Endothelial cell of umbilical vein (primary cell): ENCODE results near the gene CXorf66. TPM values are rescaled to one million over a fixed set of nuclear protein-coding genes. Genes with fewer than 3 reads are reported as not detected.

ENCODE experiments used
- BruUV-seq: library from RNA; stranded (reverse); fragments of 400-500 nt; replicated peaks from 2 replicates; lab custom pipeline; 2021; lab: Mats Ljungman, UMichigan
- CTCF ChIA-PET: fragments of 300-600, 350-600 bp; sonication (Branson Sonifier 250); formaldehyde crosslinking; loops from one replicate; lab custom pipeline; 2021; ENCODE audit warnings: antibody characterized with exemption, inconsistent platforms; lab: Charles Lee
- POLR2A ChIA-PET: fragments of 300-600, 350-600 bp; sonication (Branson Sonifier 250); formaldehyde crosslinking; loops from one replicate; lab custom pipeline; 2021; ENCODE audit warnings: antibody characterized with exemption, inconsistent platforms; lab: Charles Lee
- DNase-seq: peaks from one replicate; pipeline ENCODE4 v3.0.0-alpha.2; 2011; ENCODE audit warnings: low read depth, low spot score
- FAIRE-seq: peaks from 2 replicates; lab custom pipeline; 2011; peaks lifted over from hg19 to GRCh38; lab: Jason Lieb, UNC
- H2AFZ ChIP-seq: 2 replicates; pipeline ENCODE4 v1.6.0; 2012; ENCODE audit warnings: low read depth, low read length, control low read depth, inconsistent platforms
- H3K27ac ChIP-seq: 2 replicates; pipeline ENCODE4 v1.5.1; 2011; ENCODE audit warnings: low read depth, mild to moderate bottlenecking, control low read depth, low read length, moderate library complexity; ENCODE audit not compliant: insufficient read depth
- H3K27me3 ChIP-seq, 2 experiments: 2 replicates each; pipeline versions ENCODE4 v1.6.0 to v1.6.1; 2011; ENCODE audit warnings: low read length in 2 of 2, mixed read lengths in 1 of 2; ENCODE audit not compliant: control insufficient read depth in 2 of 2, insufficient read depth in 2 of 2
- H3K36me3 ChIP-seq, 2 experiments: 2 replicates in 1 of 2; 3 replicates in 1 of 2; pipeline ENCODE4 v1.5.1; 2011; ENCODE audit warnings: low read length in 2 of 2, mild to moderate bottlenecking in 1 of 2, moderate library complexity in 1 of 2; ENCODE audit not compliant: control insufficient read depth in 2 of 2, insufficient read depth in 2 of 2; ENCODE audit errors: extremely low read depth in 1 of 2
- H3K4me1 ChIP-seq: 3 replicates; pipeline ENCODE4 v1.5.1; 2011; ENCODE audit warnings: mild to moderate bottlenecking, low read length; ENCODE audit not compliant: control insufficient read depth, insufficient read depth; ENCODE audit errors: extremely low read depth
- H3K4me2 ChIP-seq: 2 replicates; pipeline ENCODE4 v1.6.1; 2011; ENCODE audit warnings: low read length, control low read depth, mixed read lengths; ENCODE audit not compliant: insufficient read depth
- H3K4me3 ChIP-seq, 3 experiments: fragments of 200-600 bp in 1 of 3; sonication (generic), shearing (Covaris generic) in 1 of 3; replicated peaks in 1 of 3; 2 replicates each; pipeline ENCODE4 v1.5.1; 2011 to 2016; ENCODE audit warnings: control low read depth in 3 of 3, low read length in 3 of 3, mild to moderate bottlenecking in 2 of 3, inconsistent platforms in 1 of 3, low read depth in 1 of 3, moderate library complexity in 1 of 3; ENCODE audit not compliant: insufficient read depth in 1 of 3
- H3K79me2 ChIP-seq: 2 replicates; pipeline ENCODE4 v1.6.0; 2012; ENCODE audit warnings: low read length, inconsistent platforms; ENCODE audit not compliant: control insufficient read depth, insufficient read depth
- H3K9ac ChIP-seq: replicated peaks from 2 replicates; pipeline ENCODE3; 2011; ENCODE audit warnings: low read length, control low read depth; ENCODE audit not compliant: insufficient read depth; ENCODE audit errors: extremely low read depth
- H3K9me1 ChIP-seq: replicated peaks from 3 replicates; pipeline ENCODE4 v1.6.0; 2011; ENCODE audit warnings: mild to moderate bottlenecking, low read length; ENCODE audit not compliant: control insufficient read depth, insufficient read depth; ENCODE audit errors: extremely low read depth
- H3K9me3 ChIP-seq: replicated peaks from 2 replicates; pipeline ENCODE4 v1.5.1; 2012; ENCODE audit warnings: low read length, inconsistent platforms; ENCODE audit not compliant: control insufficient read depth, insufficient read depth
- H4K20me1 ChIP-seq: replicated peaks from 2 replicates; pipeline ENCODE3; 2011; ENCODE audit warnings: mild to moderate bottlenecking, low read length; ENCODE audit not compliant: control insufficient read depth, insufficient read depth; ENCODE audit errors: extremely low read depth
- CTCF ChIP-seq, 2 donors: IDR thresholded peaks; 1 replicate in 1 of 2; 2 replicates in 1 of 2; pipeline ENCODE4 v1.5.1; 2011; ENCODE audit warnings: low read length in 2 of 2, mild to moderate bottlenecking in 2 of 2, moderate library complexity in 2 of 2, control low read depth in 1 of 2, inconsistent platforms in 1 of 2, low read depth in 1 of 2; ENCODE audit not compliant: insufficient read depth in 1 of 2; ENCODE audit errors: extremely low read depth in 1 of 2
- EZH2 ChIP-seq: IDR thresholded peaks from 2 replicates; pipeline ENCODE4 v1.6.1; 2012; ENCODE audit warnings: borderline replicate concordance, low read depth, mild to moderate bottlenecking, moderate library complexity, low read length, inconsistent platforms; ENCODE audit not compliant: severe bottlenecking
- FOS ChIP-seq: IDR thresholded peaks from 2 replicates; pipeline ENCODE4 v1.6.1; 2011; ENCODE audit warnings: mild to moderate bottlenecking, low read length, moderate library complexity, borderline replicate concordance; ENCODE audit not compliant: insufficient read depth
- GATA2 ChIP-seq: IDR thresholded peaks from 2 replicates; pipeline ENCODE4 v1.7.0; 2011; ENCODE audit warnings: low read depth, mild to moderate bottlenecking, moderate library complexity, mixed read lengths, low read length; ENCODE audit not compliant: insufficient read length, insufficient read depth
- JUN ChIP-seq: IDR thresholded peaks from 2 replicates; pipeline ENCODE4 v1.6.1; 2011; ENCODE audit warnings: borderline replicate concordance, low read depth; ENCODE audit not compliant: insufficient read length, insufficient read depth
- MYC ChIP-seq: IDR thresholded peaks from one replicate; pipeline ENCODE4 v1.6.1; 2011; ENCODE audit warnings: mild to moderate bottlenecking, low read depth, low read length
- POLR2A ChIP-seq: IDR thresholded peaks from 2 replicates; pipeline ENCODE4 v1.6.1; 2012; ENCODE audit warnings: low read depth, mild to moderate bottlenecking, control low read depth, low read length
- POLR2AphosphoS5 ChIP-seq: IDR thresholded peaks from 2 replicates; pipeline ENCODE4 v1.6.1; 2012; ENCODE audit warnings: low read depth, mild to moderate bottlenecking, control low read depth, low read length, moderate library complexity; ENCODE audit not compliant: insufficient read depth
- dilution Hi-C: fragments of 300-500 bp; cut with MboI; formaldehyde crosslinking; loops from one replicate; pipeline ENCODE4 v1.15.0; 2019; ENCODE audit warnings: low sequenced_read_pairs; ENCODE audit not compliant: extremely low pct_ligation_motif_present
- intact Hi-C: fragments of 100-400 bp; cut with micrococcal nuclease; formaldehyde crosslinking; loops from one replicate; pipeline ENCODE4 v1.10.0; 2022
- polyA plus RNA-seq, 4 experiments: library from polyadenylated mRNA; depleted of rRNA in 3 of 4; stranded (reverse) in 3 of 4; unstranded in 1 of 4; fragments of >200 nt; gene quantifications; 2 replicates each; pipeline versions ENCODE4 v1.2.1 to v1.2.3, GENCODE V29; 2011 to 2012; ENCODE audit warnings: missing spikeins in 1 of 4
- total RNA-seq: library from RNA; stranded (reverse); gene quantifications from 2 replicates; pipeline ENCODE4 v1.2.3, GENCODE V29; 2021
- TF ChIP-seq, protein P1 (sequence below): IDR thresholded peaks from 2 replicates; pipeline ENCODE4 v1.6.1; 2011; ENCODE audit not compliant: insufficient read depth, insufficient read length

CXorf66 gene
- total and polyA plus RNA-seq, 2 donors (not counting 3 experiments of a cell fraction or from before 2014, with no cell fraction given): not detected

DNA sequence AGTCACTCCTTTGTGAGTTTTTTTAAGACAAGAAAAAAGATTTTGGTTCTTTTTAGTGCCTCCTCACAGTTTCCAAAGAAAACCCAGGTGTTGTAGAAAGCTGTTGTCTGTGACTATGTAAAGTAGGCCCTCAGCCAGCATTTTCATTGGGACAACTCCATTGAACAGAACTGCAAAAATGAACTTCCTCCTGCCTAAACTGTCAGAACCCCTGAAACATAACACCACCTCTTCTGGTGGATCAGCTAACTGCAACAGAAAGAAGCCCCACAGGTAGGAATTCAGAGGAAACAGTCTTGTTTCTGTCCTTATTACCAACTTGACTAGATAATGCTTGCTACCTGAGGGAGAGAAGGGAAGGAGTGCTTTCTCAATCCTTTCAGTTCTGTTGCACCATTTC is 29.1 kb downstream of the CXorf66 start:
- Histone ChIP-seq H2AFZ (no peak overlapping the region), H3K4me2 (no peak overlapping the region), H4K20me1 (no peaks in the 10 kb centered on the region), H3K27me3 (no peaks in the 10 kb centered on the region), H3K4me3 (no peak overlapping the region), H3K36me3 (no peaks in the 10 kb centered on the region), H3K9ac (no peak overlapping the region), H3K9me1 (no peaks in the 10 kb centered on the region), H3K27ac (no peak overlapping the region), H3K79me2 (peaks cover 7% of the 10 kb centered on the region), H3K9me3 (no peaks in the 10 kb centered on the region), H3K4me1 (peaks cover 3% of the 10 kb centered on the region)
- FAIRE-seq (peak; percentile 12), DNase-seq (no peak)
- ChIA-PET CTCF (no interaction called here), POLR2A (no interaction called here)
- BruUV-seq: no TSS peak
- intact Hi-C loops: loop anchor here (10.0 kb wide), 1 partner anchor 201 kb away; no protein-coding TSS in a partner anchor
- TF ChIP-seq, protein P1, sequence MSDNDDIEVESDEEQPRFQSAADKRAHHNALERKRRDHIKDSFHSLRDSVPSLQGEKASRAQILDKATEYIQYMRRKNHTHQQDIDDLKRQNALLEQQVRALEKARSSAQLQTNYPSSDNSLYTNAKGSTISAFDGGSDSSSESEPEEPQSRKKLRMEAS: no peak
- TF ChIP-seq GATA2 (no peak), JUN (no peak), FOS (no peak), MYC (no peak), CTCF (IDR thresholded peaks at IDR 0.05; ENCODE audit: extremely low read depth in 1 of 2, insufficient read depth in 1 of 2, low read depth in 1 of 2, low read length in 2 of 2) (no peak), POLR2A (no peak), EZH2 (no peak), POLR2AphosphoS5 (no peak)
- dilution Hi-C loops: no loop called here
